PC-3 (cell line): ENCODE data around the gene CAPN3. TPM values are rescaled to one million over a fixed set of nuclear protein-coding genes. Genes with fewer than 3 reads are reported as not detected.

ENCODE experiments used
- ATAC-seq: fragments of 200-7000 bp; cut with Tn5 transposase; 2 replicates; pipeline ENCODE4 v1.9.1; 2020; ENCODE audit warnings: mild to moderate bottlenecking, moderate library complexity
- BruUV-seq: library from RNA; stranded (reverse); fragments of 400-500 nt; replicated peaks from 2 replicates; lab custom pipeline; 2021; lab: Mats Ljungman, UMichigan
- CTCF ChIA-PET: fragments of 300-600 bp; sonication (Branson Sonifier 250); formaldehyde crosslinking; loops from one replicate; lab custom pipeline; 2022; ENCODE audit warnings: antibody characterized with exemption; lab: Charles Lee
- POLR2A ChIA-PET: fragments of 300-600 bp; sonication (Branson Sonifier 250); formaldehyde crosslinking; loops from one replicate; lab custom pipeline; 2022; ENCODE audit warnings: antibody characterized with exemption; ENCODE audit not compliant: unreplicated experiment; lab: Charles Lee
- DNase-seq: peaks from one replicate; pipeline ENCODE4 v3.0.0-alpha.2; 2015
- H2AFZ ChIP-seq: fragments of 300-600 bp; sonication (generic); 2 replicates; pipeline ENCODE4 v1.6.0; 2016; ENCODE audit warnings: antibody characterized with exemption, low read length
- H3F3A ChIP-seq: fragments of 300-600 bp; sonication (generic); one replicate; pipeline ENCODE4 v1.6.0; 2017; ENCODE audit warnings: antibody characterized with exemption, low read length, control low read depth, mild to moderate bottlenecking; ENCODE audit not compliant: unreplicated experiment
- H3K27ac ChIP-seq: fragments of 300-600 bp; sonication (generic); 2 replicates; pipeline ENCODE4 v1.5.1; 2016; ENCODE audit warnings: mild to moderate bottlenecking, low read length
- H3K27me3 ChIP-seq: fragments of 300-600 bp; sonication (generic); 2 replicates; pipeline ENCODE4 v1.6.1; 2016; ENCODE audit warnings: low read length, mixed read lengths
- H3K36me3 ChIP-seq: fragments of 300-600 bp; sonication (generic); 2 replicates; pipeline ENCODE4 v1.6.1; 2016; ENCODE audit warnings: low read depth, mixed run types, low read length, mixed read lengths
- H3K4me1 ChIP-seq: fragments of 300-600 bp; sonication (generic); 2 replicates; pipeline ENCODE4 v1.5.1; 2016; ENCODE audit warnings: low read length; ENCODE audit not compliant: insufficient read depth
- H3K4me2 ChIP-seq: fragments of 300-600 bp; sonication (generic); 2 replicates; pipeline ENCODE4 v1.6.0; 2016; ENCODE audit warnings: low read length
- H3K4me3 ChIP-seq: fragments of 300-600 bp; sonication (generic); 2 replicates; pipeline ENCODE4 v1.5.1; 2016; ENCODE audit warnings: mild to moderate bottlenecking, low read length, mixed read lengths
- H3K79me2 ChIP-seq: fragments of 300-600 bp; sonication (generic); 2 replicates; pipeline ENCODE4 v1.6.1; 2017; ENCODE audit warnings: low read length, mixed read lengths
- H3K9ac ChIP-seq: fragments of 300-600 bp; sonication (generic); 2 replicates; pipeline ENCODE4 v1.6.0; 2016; ENCODE audit warnings: mild to moderate bottlenecking, low read length
- H3K9me2 ChIP-seq: fragments of 300-600 bp; sonication (generic); replicated peaks from 2 replicates; pipeline ENCODE4 v1.6.1; 2016; ENCODE audit warnings: mixed run types, low read length, mixed read lengths
- H3K9me3 ChIP-seq: fragments of 300-600 bp; sonication (generic); 2 replicates; pipeline ENCODE4 v1.6.1; 2016; ENCODE audit warnings: low read length, mixed read lengths
- H4K20me1 ChIP-seq: fragments of 300-600 bp; sonication (generic); 2 replicates; pipeline ENCODE4 v1.6.1; 2016; ENCODE audit warnings: low read length, mixed read lengths
- EZH2 ChIP-seq: fragments of 300-600 bp; sonication (generic); IDR thresholded peaks from one replicate; pipeline ENCODE4 v1.6.1; 2017; ENCODE audit warnings: antibody characterized with exemption, mild to moderate bottlenecking, low read length; ENCODE audit not compliant: unreplicated experiment
- EZH2phosphoT487 ChIP-seq: fragments of 300-600 bp; sonication (generic); IDR thresholded peaks from 2 replicates; pipeline ENCODE4 v1.6.1; 2018; ENCODE audit warnings: mild to moderate bottlenecking, antibody characterized with exemption, low read length, borderline replicate concordance
- intact Hi-C: fragments of 100-400 bp; cut with micrococcal nuclease; formaldehyde crosslinking; loops from 2 replicates; pipeline ENCODE4 v1.9.0; 2023
- total RNA-seq: library from RNA; depleted of rRNA; stranded (reverse); fragments of >200 nt; gene quantifications from 2 replicates; pipeline ENCODE4 v1.2.3, GENCODE V29; 2014
- TF ChIP-seq, protein P1 (sequence below): fragments of 300-600 bp; sonication (generic); conservative IDR thresholded peaks from 2 replicates; pipeline ENCODE4 v1.5.1; 2017; ENCODE audit warnings: antibody characterized with exemption, low read depth, mild to moderate bottlenecking, low read length

CAPN3 gene
- total RNA-seq, 1 experiment from 2014 or later = 0.40 TPM

DNA sequence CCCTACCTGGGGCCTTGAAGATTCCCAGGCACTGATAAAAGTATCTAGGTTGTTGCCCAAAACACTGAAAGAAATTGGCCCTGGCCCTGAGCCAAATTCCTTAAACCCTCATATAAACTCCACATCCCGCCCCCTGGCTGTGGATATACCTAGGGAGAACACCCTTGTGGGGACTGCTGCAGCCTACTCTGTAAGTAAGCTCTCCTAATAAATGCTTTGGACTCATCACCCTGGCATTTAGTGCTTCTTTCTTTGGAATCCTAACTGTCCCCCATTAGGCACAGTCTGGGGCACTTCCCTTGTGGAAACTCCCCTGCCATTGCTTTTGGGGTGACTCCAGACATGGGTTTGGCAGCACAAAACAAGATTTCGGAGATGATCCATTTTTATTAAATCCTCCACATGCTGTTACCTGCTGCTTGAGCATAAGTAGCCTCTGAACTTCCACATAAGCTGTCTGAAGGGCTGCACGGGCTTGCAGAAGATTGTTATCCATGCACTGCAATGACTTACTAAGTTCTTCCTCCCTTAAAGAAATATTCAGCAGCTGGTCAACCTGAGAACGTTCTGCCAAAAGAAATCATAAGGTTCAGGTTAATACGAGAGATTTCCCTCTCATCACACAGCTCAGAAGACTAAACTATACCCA is 85.2 kb downstream of the CAPN3 start:
- POLR2A ChIA-PET = no interaction called here
- ATAC-seq (no peak; the same call in 1 of the 2 replicates), DNase-seq (no peak)
- no peaks in the 10 kb centered on the region for H3F3A ChIP-seq
- BruUV-seq = no TSS peak
- intact Hi-C loops = no loop called here
- H3K4me1 ChIP-seq = no peaks in the 10 kb centered on the region
- H3K27me3 ChIP-seq = no peaks in the 10 kb centered on the region
- H3K79me2 ChIP-seq = no peaks in the 10 kb centered on the region
- H3K4me3 ChIP-seq = no peak overlapping the region
- CTCF ChIA-PET = no interaction called here
- TF ChIP-seq, protein P1, sequence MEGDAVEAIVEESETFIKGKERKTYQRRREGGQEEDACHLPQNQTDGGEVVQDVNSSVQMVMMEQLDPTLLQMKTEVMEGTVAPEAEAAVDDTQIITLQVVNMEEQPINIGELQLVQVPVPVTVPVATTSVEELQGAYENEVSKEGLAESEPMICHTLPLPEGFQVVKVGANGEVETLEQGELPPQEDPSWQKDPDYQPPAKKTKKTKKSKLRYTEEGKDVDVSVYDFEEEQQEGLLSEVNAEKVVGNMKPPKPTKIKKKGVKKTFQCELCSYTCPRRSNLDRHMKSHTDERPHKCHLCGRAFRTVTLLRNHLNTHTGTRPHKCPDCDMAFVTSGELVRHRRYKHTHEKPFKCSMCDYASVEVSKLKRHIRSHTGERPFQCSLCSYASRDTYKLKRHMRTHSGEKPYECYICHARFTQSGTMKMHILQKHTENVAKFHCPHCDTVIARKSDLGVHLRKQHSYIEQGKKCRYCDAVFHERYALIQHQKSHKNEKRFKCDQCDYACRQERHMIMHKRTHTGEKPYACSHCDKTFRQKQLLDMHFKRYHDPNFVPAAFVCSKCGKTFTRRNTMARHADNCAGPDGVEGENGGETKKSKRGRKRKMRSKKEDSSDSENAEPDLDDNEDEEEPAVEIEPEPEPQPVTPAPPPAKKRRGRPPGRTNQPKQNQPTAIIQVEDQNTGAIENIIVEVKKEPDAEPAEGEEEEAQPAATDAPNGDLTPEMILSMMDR = no peak
- TF ChIP-seq EZH2 (no peak), EZH2phosphoT487 (no peak)
- no peak overlapping the region for H2AFZ ChIP-seq
- no peaks in the 10 kb centered on the region for H3K9me2 ChIP-seq
- no peak overlapping the region for H3K27ac ChIP-seq
- H3K4me2 ChIP-seq = no peak overlapping the region
- H3K9me3 ChIP-seq = no peaks in the 10 kb centered on the region
- H3K36me3 ChIP-seq = peaks cover 21% of the 10 kb centered on the region; the same call in 1 of the 2 replicates
- no peaks in the 10 kb centered on the region for H4K20me1 ChIP-seq
- H3K9ac ChIP-seq = no peak overlapping the region

DNA sequence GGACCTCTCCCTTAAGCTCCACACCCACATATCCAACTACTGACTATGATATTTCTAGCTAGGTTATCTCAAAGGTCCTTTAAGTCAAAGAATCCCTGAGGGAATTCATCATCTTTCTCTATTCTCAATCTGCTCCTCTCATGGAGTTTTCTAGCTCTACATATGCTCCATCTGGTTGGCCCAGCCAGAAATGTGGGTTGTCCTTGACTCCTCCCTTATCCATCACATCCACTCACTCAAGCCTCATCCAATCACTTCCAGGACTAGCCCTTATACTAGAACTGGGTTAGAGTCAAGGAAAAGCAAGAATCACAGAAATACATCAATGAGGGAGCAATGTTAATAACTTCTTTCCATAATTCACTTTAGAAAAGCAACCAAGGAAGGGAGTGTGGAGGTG is 86.2 kb downstream of the CAPN3 start:
- Histone ChIP-seq H3K4me1 (no peaks in the 10 kb centered on the region), H3F3A (no peaks in the 10 kb centered on the region), H3K4me3 (no peak overlapping the region), H3K4me2 (no peak overlapping the region), H3K9ac (no peak overlapping the region), H3K9me2 (no peaks in the 10 kb centered on the region), H4K20me1 (no peaks in the 10 kb centered on the region), H3K36me3 (peaks cover 21% of the 10 kb centered on the region; the same call in 1 of the 2 replicates), H3K27ac (no peak overlapping the region), H2AFZ (no peak overlapping the region), H3K79me2 (no peaks in the 10 kb centered on the region), H3K9me3 (no peaks in the 10 kb centered on the region), H3K27me3 (no peaks in the 10 kb centered on the region)
- BruUV-seq = no TSS peak
- ChIA-PET POLR2A (no interaction called here), CTCF (no interaction called here)
- ATAC-seq (no peak), DNase-seq (no peak)
- TF ChIP-seq, protein P1 = no peak
- no peak for TF ChIP-seq EZH2
- no peak for TF ChIP-seq EZH2phosphoT487
- intact Hi-C loops = no loop called here

DNA sequence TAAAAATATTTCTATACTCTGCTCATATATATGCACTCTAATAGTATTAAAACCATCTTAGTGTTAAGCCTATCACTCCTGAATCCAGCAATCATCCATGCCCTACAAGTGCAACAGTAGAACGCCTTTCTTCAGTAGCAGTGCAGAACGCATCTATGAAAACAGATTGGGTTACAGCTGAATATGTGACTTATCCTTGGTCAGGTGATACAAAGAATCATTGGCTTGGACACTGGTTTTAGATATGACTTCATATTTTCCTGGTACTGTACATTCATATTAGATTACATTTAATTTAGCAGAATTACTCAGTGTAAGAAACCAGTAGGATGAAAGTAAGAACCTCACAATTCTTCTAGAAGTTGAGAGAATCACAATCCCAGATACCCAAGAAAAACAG is 88.3 kb downstream of the CAPN3 start:
- H3K79me2 ChIP-seq = no peaks in the 10 kb centered on the region
- no peaks in the 10 kb centered on the region for H3K9me2 ChIP-seq
- intact Hi-C loops = no loop called here
- DNase-seq (no peak), ATAC-seq (no peak)
- no peak overlapping the region for H3K4me3 ChIP-seq
- H2AFZ ChIP-seq = no peak overlapping the region
- H3K27me3 ChIP-seq = no peaks in the 10 kb centered on the region
- no peaks in the 10 kb centered on the region for H4K20me1 ChIP-seq
- no TSS peak for BruUV-seq
- H3K9ac ChIP-seq = no peak overlapping the region
- H3K36me3 ChIP-seq = peaks cover 25% of the 10 kb centered on the region
- no peaks in the 10 kb centered on the region for H3K9me3 ChIP-seq
- no peak overlapping the region for H3K27ac ChIP-seq
- POLR2A ChIA-PET = no interaction called here
- H3F3A ChIP-seq = no peaks in the 10 kb centered on the region
- no peak overlapping the region for H3K4me2 ChIP-seq
- CTCF ChIA-PET = no interaction called here
- H3K4me1 ChIP-seq = no peaks in the 10 kb centered on the region
- TF ChIP-seq EZH2phosphoT487 (no peak), EZH2 (no peak)
- TF ChIP-seq, protein P1 = no peak
